A673 (cell line): Measurements from ENCODE around the gene UTP4. TPM values are rescaled to one million over a fixed set of nuclear protein-coding genes. Genes with fewer than 3 reads are reported as not detected.
"Not testable (repeated sequence)": the region's sequence is repeated elsewhere in the genome, so short reads cannot be mapped to it uniquely, and the experiment has no call there.

Experiments used
- BruUV-seq: library from RNA; stranded (reverse); fragments of 400-500 nt; replicated peaks from 2 replicates; lab custom pipeline; 2021; lab: Mats Ljungman, UMichigan
- CTCF ChIA-PET: fragments of 300-600 bp; sonication (Branson Sonifier 250); formaldehyde crosslinking; loops from one replicate; lab custom pipeline; 2022; ENCODE audit warnings: antibody characterized with exemption; lab: Charles Lee
- POLR2A ChIA-PET: fragments of 300-600 bp; sonication (Branson Sonifier 250); formaldehyde crosslinking; loops from one replicate; lab custom pipeline; 2022; ENCODE audit warnings: antibody characterized with exemption; ENCODE audit not compliant: low non-redundant PET; lab: Charles Lee
- DNase-seq: peaks from one replicate; pipeline ENCODE4 v3.0.0-alpha.2; 2015; ENCODE audit warnings: low spot score
- H3K27ac ChIP-seq: fragments of 200-600 bp; sonication (generic); 2 replicates; pipeline ENCODE4 v1.5.1; 2016; ENCODE audit warnings: mixed run types, low read depth, mild to moderate bottlenecking, mixed read lengths, antibody characterized with exemption, low read length; ENCODE audit not compliant: poor library complexity, severe bottlenecking
- H3K27me3 ChIP-seq: fragments of 200-600 bp; sonication (generic); replicated peaks from 2 replicates; pipeline ENCODE4 v1.6.1; 2017; ENCODE audit warnings: mixed run types, low read depth, mild to moderate bottlenecking, mixed read lengths, antibody characterized with exemption, low read length; ENCODE audit not compliant: insufficient read depth, poor library complexity
- H3K36me3 ChIP-seq: fragments of 200-600 bp; sonication (generic); 2 replicates; pipeline ENCODE4 v1.6.1; 2016; ENCODE audit warnings: mixed run types, mild to moderate bottlenecking, mixed read lengths, antibody characterized with exemption, low read length; ENCODE audit not compliant: insufficient read depth, poor library complexity, severe bottlenecking
- H3K4me1 ChIP-seq: fragments of 200-600 bp; sonication (generic); 2 replicates; pipeline ENCODE4 v1.6.1; 2017; ENCODE audit warnings: mixed run types, mild to moderate bottlenecking, mixed read lengths, antibody characterized with exemption, low read length; ENCODE audit not compliant: insufficient read depth, poor library complexity, severe bottlenecking
- H3K4me3 ChIP-seq: fragments of 200-600 bp; sonication (generic); 2 replicates; pipeline ENCODE4 v1.5.1; 2016; ENCODE audit warnings: low read depth, mixed run types, mild to moderate bottlenecking, mixed read lengths, low read length; ENCODE audit not compliant: poor library complexity, severe bottlenecking
- H3K9me3 ChIP-seq: fragments of 200-600 bp; sonication (generic); 2 replicates; pipeline ENCODE4 v1.6.1; 2016; ENCODE audit warnings: mixed run types, low read depth, mild to moderate bottlenecking, mixed read lengths, antibody characterized with exemption, low read length; ENCODE audit not compliant: poor library complexity, severe bottlenecking
- CTCF ChIP-seq: fragments of 300-800, 200-600 bp; sonication (generic); conservative IDR thresholded peaks from 2 replicates; pipeline ENCODE4 v1.5.1; 2017; ENCODE audit warnings: low read depth, mild to moderate bottlenecking, antibody characterized with exemption, low read length, moderate library complexity, mixed read lengths
- EZH2 ChIP-seq: fragments of 200-600 bp; sonication (generic); IDR thresholded peaks from 2 replicates; pipeline ENCODE4 v1.6.1; 2017; ENCODE audit warnings: borderline replicate concordance, low read depth, mild to moderate bottlenecking, mixed read lengths, antibody characterized with exemption, low read length; ENCODE audit not compliant: poor library complexity, severe bottlenecking
- intact Hi-C: fragments of 100-400 bp; cut with micrococcal nuclease; formaldehyde crosslinking; loops from one replicate; pipeline ENCODE4 v1.10.0; 2022; ENCODE audit not compliant: unreplicated experiment
- total RNA-seq: library from RNA; stranded (reverse); gene quantifications from 2 replicates; pipeline ENCODE4 v1.2.3, GENCODE V29; 2021

UTP4 gene
- total RNA-seq, 1 experiment from 2014 or later = 146 TPM

- TF ChIP-seq CTCF (peak; percentile 28; the same call in 1 of the 2 replicates), EZH2 (no peak)
- no peak overlapping the region for H3K27ac ChIP-seq
- peaks cover 69% of the 10 kb centered on the region for H3K36me3 ChIP-seq
- BruUV-seq = no TSS peak
- no peaks in the 10 kb centered on the region for H3K27me3 ChIP-seq
- intact Hi-C loops = no loop called here
- no peak overlapping the region for H3K4me3 ChIP-seq
- ChIA-PET POLR2A (no interaction called here), CTCF (no interaction called here)
- H3K9me3 ChIP-seq = no peaks in the 10 kb centered on the region
- no peaks in the 10 kb centered on the region for H3K4me1 ChIP-seq
- peak; percentile 51 for DNase-seq
These were observed 10.7 kb downstream of the UTP4 start for GRCh38 chr16:69143116-69143515.

GRCh38 chr16:69145658-69146057 lies 13.2 kb downstream of the UTP4 start:
- H3K36me3 ChIP-seq = peaks cover 55% of the 10 kb centered on the region
- no peaks in the 10 kb centered on the region for H3K27me3 ChIP-seq
- no TSS peak for BruUV-seq
- H3K9me3 ChIP-seq = no peaks in the 10 kb centered on the region
- no peak overlapping the region for H3K27ac ChIP-seq
- no peaks in the 10 kb centered on the region for H3K4me1 ChIP-seq
- intact Hi-C loops = no loop called here
- POLR2A ChIA-PET = no interaction called here
- DNase-seq = no peak
- TF ChIP-seq CTCF (no peak), EZH2 (no peak)
- CTCF ChIA-PET = no interaction called here
- H3K4me3 ChIP-seq = no peak overlapping the region

- H3K27me3 ChIP-seq, H3K4me3 ChIP-seq, H3K27ac ChIP-seq, H3K4me1 ChIP-seq, DNase-seq, H3K9me3 ChIP-seq, BruUV-seq, POLR2A ChIA-PET: not testable (repeated sequence)
- peaks cover 58% of the 10 kb centered on the region for H3K36me3 ChIP-seq
- intact Hi-C loops = loop anchor here (1.0 kb wide), 1 partner anchor 137 kb away; no protein-coding TSS in a partner anchor
- CTCF ChIA-PET = interaction anchor here (1.0 to 1.6 kb wide), 2 partner anchors 136 to 236 kb away, joined by 3 to 8 read pairs; partner anchors contain the start of gene TERF2
These were observed 17.2 kb downstream of the UTP4 start for GRCh38 chr16:69149621-69150020.
